Globus pallidus (tissue), 1 donor: ENCODE measurements around the gene UGT2B10.
"Not testable (repeated sequence)": the region's sequence is repeated elsewhere in the genome, so short reads cannot be mapped to it uniquely, and the experiment has no call there.

ENCODE experiments used
- DNase-seq: peaks from one replicate; pipeline ENCODE4 v3.0.0-alpha.2; 2015; ENCODE audit warnings: low spot score

UGT2B10 gene

GRCh38 chr4:68815617-68816409 is at the start of gene UGT2B10:
UGT2B10 (plus strand) TSS chr4:68815994; CDS start chr4:68816020, 26 bp downstream.
- DNase-seq: not testable (repeated sequence)

- not testable (repeated sequence) for DNase-seq
Measured at GRCh38 chr4:68771836-68772235, 44.0 kb upstream of the UGT2B10 start.

DNA sequence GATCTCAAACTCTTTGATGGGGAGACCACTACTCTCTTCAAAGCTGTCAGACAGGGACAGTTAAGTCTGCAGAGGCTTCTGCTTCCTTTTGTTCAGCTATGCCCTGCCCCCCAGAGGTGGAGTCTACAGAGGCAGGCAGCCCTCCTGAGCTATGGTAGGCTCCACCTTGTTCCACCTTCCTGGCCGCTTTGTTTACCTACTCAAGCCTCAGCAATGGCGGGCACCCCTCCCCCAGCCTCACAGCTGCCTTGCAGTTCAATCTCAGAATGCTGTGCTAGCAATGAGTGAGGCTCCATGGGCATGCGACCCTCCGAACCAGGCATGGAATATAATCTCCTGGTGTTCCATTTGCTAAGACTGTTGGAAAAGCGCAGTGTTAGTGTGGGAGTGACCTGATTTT is 42.1 kb upstream of the UGT2B10 start:
- DNase-seq: no peak

DNA sequence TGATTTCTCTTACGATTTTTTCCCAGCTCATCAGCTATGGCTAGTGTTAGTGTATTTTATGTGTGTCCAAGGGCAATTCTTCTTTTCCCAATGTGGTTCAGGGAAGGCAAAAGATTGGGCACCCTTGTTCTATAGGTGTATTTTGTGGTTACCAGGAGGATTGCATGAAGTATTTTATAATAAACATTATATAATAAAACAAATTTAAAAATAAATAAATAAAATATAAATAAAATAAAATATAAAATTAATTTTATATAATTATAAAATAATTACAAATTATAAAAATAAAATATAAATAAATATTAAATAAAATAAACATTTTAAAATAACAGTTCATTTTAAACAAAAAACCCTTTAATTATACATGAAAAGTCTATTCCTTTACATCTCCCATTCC is 35.6 kb upstream of the UGT2B10 start:
- no peak for DNase-seq

DNA sequence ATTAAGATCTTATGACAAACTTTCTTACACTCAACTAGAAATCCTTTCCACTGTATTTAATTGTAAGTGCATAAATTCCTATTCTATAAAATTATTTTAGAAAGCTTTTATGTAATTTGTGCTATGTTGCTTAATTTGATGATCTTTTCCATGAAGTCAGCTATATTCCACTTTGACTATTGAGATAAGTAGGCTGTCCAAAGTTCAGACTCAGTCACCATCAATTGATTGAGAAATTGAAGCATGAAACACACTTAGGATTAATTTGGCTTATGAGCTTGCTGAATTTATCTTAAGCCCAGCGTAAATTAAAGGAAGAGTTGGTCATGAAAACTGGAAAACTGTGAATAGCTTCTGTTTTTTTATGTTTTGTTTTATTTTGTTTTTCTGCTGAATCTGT is 18.7 kb upstream of the UGT2B10 start:
- no peak for DNase-seq

DNA sequence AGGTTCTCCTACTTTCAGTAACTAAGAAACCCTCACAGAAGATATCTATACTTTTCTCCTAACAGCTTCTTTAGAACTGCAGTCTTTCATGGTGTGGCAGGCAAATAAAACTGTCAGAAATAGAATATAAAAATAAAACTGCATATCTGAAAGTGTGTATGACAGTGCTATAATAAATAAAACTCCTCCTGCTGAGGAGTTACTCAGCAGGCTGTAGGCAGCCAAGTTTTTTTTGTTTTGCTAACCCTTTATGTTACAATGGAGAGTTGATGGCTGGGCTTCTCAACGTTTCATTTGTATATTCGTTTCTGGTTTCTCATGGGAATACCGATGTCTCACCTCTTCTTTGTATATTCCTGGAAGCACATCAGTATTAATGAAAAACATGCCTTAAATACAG is 18.2 kb upstream of the UGT2B10 start:
- DNase-seq: no peak

- DNase-seq: no peak
Measured at GRCh38 chr4:68803013-68803412, 12.8 kb upstream of the UGT2B10 start.

- no peak for DNase-seq
Measured at GRCh38 chr4:68808060-68808459, 7.7 kb upstream of the UGT2B10 start.

DNA sequence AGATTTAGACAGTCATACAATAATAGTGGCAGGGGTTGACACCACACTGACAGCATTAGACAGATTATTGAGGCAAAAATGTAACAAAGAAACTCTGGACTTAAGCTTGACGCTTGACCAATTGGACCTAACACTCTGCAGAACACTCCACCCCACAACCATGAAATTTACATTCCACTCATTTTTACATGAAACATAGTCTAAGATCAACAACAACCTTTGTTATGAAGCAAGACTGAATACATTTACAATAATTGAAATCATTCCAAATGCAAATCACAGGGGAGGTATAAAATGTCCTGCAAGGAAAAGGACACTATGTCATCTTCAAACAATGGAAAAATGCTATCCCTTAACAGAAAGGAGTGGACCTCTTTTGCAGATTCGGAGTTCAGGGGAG is 4.9 kb upstream of the UGT2B10 start:
- no peak for DNase-seq

- not testable (repeated sequence) for DNase-seq
Measured at GRCh38 chr4:68816410-68817265, 844 bp downstream of the UGT2B10 start.

GRCh38 chr4:68817386-68817785 is 1.6 kb downstream of the UGT2B10 start:
- DNase-seq: no peak

- not testable (repeated sequence) for DNase-seq
Measured at GRCh38 chr4:68818030-68818462, 2.3 kb downstream of the UGT2B10 start.

GRCh38 chr4:68831642-68832041 is 15.8 kb downstream of the UGT2B10 start:
- DNase-seq: no peak

- no peak for DNase-seq
Measured at GRCh38 chr4:68850293-68850692, 34.5 kb downstream of the UGT2B10 start.

- DNase-seq: no peak
Measured at GRCh38 chr4:68855771-68856170, 40.0 kb downstream of the UGT2B10 start.

GRCh38 chr4:68858039-68858438 is 42.2 kb downstream of the UGT2B10 start:
- no peak for DNase-seq

DNA sequence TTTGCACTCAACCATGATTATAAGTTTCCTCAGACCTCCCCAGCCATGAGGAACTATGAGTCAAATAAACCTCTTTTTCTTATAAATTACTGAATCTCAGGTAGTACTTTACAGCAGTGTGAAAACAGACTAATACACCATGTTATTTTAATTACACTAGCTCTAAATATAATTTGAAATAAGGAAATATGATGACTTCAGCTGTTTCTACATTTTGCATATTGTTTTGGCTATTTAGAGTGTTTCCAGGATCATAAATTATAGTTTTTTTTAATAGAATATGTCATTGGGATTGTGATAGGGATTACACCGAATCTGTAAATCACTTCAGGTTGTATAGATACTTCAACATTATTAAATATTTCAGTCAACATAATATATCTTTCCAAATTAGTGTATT is 43.9 kb downstream of the UGT2B10 start:
- DNase-seq: no peak

- DNase-seq: no peak
Measured at GRCh38 chr4:68861057-68861456, 45.3 kb downstream of the UGT2B10 start.

DNA sequence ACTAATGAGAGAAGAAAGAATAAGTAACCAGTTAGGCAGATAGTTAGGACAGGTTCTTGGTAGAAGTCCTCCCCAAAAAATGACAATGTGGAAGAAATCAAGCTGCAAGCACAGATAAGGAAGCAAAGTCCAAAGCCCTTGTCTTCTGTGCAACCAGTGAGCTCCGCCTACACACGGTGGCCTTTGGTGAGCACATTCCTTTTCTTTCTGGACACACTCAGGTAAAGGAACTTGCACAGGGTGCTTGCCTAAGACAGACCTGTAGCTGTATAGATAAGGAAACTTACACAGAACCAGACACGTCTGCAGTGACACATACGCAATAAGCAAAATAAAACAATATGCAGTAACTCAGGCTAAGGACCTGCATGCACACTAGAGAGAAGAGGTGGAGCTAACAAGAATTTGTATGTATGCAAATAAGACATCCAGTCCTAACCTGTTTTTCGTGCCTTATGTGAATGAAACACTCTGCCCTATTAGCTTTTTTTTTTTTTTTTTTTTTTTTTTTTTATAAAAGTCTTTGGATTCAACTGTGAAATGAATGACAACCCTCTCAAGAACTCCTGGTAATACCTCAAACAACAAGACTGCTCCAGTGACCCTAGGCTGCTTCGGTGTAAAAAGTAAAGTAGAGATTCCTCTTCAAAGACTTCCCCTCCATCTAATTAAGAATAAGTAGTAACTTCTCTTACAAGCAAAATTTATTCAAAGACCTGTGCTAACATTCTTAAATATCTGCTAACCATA is 48.8 kb downstream of the UGT2B10 start:
- no peak for DNase-seq

- DNase-seq: no peak
Measured at GRCh38 chr4:68865188-68865638, 49.4 kb downstream of the UGT2B10 start.

GRCh38 chr4:68865760-68866159 is 50.0 kb downstream of the UGT2B10 start:
- no peak for DNase-seq

GRCh38 chr4:68869274-68869773 is 53.5 kb downstream of the UGT2B10 start:
- DNase-seq: no peak
